Stimulated activated CD4-positive, alpha-beta T cell treated with anti-CD3 and anti-CD28 coated beads, TNF-alpha, amount 100 ng/mL, for 1 hour (primary cell): ENCODE data around the gene HTR6.
"Not testable (repeated sequence)": the region's sequence is repeated elsewhere in the genome, so short reads cannot be mapped to it uniquely, and the experiment has no call there.

ENCODE experiments used
- DNase-seq, 3 donors: peaks; one replicate each; pipeline ENCODE4 v3.0.0-alpha.2; 2020; ENCODE audit warnings: low read depth in 3 of 3, low spot score in 1 of 3

The HTR6 gene

DNA sequence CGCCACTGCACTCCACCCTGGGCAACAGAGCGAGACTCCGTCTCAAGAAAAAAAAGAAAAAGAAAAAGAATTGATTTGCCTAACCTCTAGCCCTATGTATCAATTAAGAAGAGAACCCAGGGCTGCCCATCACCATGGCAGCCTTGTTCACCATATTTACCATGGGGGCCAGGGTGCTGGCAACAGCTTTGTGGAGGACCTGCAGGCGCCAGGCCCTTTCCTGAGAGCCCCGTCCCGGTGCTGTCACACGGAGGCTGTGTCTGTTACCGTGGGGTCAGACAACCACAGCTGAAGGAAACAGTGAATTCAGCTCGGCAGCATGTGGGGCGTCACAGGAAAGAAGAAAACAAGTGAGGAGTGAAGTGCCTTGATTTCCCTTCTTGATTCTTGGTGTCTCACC, 27.1 kb upstream of the HTR6 start:
- no peak for DNase-seq

DNA sequence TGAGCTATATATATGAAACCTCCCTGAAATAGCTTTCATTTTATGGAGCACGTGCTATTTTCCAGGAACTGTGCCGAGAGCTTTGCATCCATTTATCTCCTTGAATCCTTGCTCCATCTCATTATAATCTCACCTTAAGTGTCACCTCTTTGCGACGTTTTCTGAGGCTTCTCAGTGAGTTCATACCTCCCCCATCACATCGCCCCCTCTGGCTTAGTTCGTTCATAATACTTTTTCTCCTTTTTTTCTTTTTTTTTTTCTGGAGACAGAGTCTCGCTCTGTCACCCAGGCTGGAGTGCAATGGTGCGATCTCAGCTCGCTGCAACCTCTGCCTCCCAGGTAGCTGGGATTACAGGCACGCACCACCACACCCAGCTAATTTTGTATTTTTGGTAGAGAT, 25.4 kb upstream of the HTR6 start:
- DNase-seq = not testable (repeated sequence)

DNA sequence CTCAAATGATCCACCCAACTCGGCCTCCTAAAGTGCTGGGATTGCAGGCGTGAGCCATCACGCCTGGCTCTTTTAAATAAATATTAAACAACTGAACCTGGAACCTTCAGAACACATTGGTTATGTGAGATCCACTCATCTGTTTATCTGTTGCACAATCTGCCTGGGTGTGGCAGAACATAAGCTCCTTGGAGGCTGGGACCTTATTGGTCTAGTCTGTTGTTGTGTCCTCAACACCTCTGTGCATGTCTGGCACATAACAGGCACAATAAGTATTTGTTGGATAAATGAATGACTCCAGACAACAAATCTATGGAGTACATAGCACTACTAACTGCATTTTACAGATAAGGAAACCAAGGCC, 24.7 kb upstream of the HTR6 start:
- DNase-seq = no peak

GRCh38 chr1:19640363-19641316, 24.0 kb upstream of the HTR6 start:
- no peak for DNase-seq

GRCh38 chr1:19643121-19643520, 21.6 kb upstream of the HTR6 start:
- DNase-seq = no peak

DNA sequence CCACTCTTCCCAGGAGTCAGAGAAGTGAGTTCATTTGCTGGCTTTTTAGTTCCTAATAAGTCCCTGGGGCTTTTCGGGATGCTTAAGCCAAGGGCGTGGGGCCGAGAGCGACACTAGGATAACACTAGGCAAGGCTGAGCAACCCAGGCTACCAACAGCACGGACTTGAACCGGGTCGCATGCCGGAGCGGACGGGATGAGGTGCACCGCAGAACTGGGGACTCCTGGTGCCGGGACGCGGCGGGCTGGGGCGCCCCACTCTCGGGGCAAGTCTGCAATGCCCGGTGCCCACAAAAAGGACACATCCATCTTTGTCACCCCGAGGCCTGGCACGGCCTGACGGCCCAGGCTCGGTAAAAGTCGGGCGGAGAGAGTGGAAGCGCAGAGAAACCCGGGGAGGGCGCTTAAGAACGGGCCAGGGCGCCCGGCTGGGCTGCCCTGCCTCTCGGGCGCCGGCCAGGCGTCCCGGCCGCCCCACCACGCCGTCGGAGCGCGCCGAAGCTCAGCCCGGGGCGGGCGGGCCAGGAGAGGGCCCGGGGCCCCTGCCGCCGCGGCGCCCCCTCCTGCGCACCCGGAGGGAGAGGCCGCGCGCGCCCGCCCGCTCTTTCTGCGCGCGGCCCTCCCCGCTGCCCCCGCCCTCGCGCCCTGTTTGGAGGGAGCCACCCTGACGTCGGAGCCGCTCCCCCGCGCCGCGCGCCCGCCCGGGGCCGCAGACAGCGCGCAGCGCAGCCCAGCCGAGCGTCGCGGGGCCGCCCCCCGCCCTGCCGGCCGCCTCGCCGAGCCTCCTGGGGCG, 20.9 kb upstream of the HTR6 start, which contains the start of gene NBL1:
Gene NBL1 (plus strand): TSS at position 710 of the 793 bp plus-strand sequence. CDS start 10,720 bp downstream, outside the sequence.
- DNase-seq = peak; percentile 43 to 52 (median 45)

- no peak for DNase-seq
Observed at GRCh38 chr1:19644395-19644680, 20.3 kb upstream of the HTR6 start.

GRCh38 chr1:19644681-19645410, 19.8 kb upstream of the HTR6 start:
- DNase-seq = no peak

DNA sequence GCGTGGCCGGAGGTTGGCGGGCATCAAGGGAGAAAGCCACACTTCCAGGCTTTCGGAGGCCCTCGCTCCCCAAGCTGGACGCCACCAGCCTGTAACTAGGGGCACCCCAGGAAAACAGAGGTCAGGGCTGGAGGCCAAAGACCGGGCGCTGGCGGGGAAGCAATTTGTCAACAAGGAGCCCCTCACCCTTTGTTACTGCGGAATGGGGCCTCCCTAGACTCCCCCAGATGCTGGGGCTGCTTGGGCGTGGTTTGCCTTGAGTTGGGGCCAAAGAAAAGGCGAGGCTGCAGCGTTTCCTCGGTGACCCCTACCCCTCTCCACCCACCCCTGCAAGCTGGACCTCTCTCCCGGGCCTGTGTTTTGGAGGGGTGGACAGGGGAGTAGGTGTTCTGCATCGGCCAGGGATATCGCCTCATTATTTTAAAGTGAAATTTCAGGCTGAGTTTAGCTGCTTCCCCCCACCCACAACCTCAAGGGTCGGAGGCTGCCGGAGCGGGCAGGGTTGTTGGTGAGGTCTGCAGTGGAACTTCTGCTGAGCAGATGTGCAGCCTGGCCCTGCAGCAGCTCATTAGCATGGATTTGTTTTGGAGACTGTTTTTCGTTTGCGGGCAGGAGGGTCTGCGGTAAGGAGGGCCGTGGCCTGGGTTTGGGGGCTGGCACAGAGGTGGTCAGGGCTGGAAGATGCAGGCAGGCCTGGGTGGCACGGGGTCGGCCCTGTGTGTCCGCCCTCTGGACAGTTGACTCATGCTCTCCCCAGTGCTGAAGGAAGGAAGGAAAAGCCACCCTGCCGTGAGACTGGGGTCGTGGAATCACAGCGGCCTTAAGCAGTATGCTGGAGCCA, 19.0 kb upstream of the HTR6 start:
- DNase-seq = no peak

DNA sequence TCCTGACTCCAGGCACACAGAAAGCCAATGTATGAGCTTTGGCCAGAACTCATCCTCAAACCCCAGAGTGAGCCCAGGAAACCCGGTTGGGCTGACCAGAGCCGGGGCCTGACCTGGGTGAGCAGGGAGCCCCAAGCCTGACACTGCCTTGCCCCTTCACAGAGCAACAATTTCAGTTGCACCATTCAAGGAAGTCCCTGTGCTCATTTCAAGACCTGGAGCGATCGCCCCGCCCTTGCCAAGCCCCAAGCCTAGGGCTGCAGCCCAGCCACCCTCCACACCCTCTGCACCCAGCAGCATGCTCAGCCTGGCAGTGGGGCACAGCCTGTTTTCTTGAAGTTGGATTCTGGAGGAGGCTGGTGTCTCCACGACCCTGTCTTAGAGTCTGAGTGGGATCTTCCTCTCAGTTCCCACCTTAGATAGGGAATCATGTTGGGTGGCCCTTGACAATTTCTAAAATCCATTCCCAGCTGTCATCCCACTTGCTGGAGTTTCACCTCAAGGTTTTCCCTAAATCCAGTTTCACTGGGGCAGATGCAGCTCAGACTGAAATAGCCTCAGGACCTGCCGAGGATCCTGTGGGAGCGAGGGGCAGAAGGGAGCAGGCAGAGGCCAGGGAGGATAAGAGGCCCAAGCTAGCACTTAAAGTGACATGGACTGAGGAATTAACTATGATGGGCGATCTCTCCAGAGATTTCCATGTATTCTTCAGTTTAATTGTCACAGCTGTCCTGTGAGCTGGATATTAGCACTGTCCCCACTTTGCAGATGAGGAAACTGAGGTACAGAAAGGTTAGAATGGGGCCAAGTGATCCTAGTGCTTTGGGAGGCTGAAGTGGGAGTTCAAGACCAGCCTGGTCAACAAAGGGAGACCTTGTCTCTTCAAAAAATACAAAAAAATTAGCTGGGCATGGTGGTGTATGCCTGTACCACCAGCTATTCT, 18.0 kb upstream of the HTR6 start:
- no peak for DNase-seq

GRCh38 chr1:19647643-19648042, 17.0 kb upstream of the HTR6 start:
- DNase-seq = no peak

DNA sequence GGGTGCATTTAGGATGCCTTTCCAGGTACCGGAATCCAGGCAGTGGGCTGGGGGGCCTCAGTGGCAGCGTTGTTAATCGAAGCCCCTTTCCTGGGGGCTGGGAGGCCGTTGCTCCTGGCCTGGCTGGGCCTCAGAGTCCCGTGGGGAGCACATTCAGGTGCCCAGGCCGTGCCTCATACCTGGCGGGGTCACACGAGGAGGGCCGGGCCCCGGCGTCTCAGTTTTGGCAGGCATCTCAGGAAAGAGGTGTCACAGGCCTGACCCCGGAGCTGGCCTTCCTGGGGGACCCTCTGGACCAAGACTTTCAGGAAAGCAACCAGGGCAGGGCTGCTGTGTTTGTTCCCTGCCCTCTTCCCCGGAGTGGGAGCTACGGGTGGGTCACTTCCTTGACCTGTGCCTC, 16.4 kb upstream of the HTR6 start:
- DNase-seq = no peak

DNA sequence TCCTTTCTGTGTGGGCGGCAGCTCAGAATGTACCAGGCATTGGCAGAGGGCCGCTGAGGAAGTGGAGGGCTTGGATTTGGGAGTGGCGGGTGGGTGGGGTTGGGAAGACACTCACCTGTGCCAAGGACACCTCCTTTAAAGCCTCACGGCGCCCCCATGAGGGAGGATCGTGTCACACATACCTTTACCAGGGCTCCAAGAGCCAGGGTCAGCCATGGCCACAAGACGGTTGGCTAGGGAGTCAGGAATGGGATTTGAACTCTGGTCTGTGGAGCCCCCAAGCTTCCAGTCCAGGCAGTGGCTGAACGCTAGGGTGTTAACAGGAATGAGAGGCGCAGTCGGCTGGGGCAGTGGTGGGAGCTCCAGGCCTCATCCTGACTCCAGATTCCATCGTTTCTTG, 16.0 kb upstream of the HTR6 start:
- DNase-seq = no peak

GRCh38 chr1:19650416-19651140, 14.1 kb upstream of the HTR6 start:
- no peak for DNase-seq

- no peak for DNase-seq
Observed at GRCh38 chr1:19651141-19651737, 13.4 kb upstream of the HTR6 start.

DNA sequence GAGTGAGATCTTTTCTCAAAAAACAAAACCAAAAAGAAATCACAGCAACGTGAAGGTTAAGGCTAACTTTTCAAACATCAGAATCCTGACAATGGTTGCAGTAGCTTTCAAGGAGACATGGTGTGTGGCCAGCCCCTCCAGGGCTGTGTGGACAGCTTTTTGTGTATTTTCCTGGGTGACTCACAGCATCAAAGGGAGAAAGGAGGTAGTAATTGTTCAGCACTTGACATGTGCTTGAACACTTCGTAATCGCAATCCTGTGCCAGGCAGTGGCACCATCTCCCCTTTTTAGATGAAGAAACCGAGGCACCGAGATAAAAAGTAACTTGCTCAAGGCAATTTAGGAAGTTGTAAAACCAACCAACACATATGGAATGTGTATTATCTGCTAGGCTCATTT, 10.3 kb upstream of the HTR6 start:
- no peak for DNase-seq

DNA sequence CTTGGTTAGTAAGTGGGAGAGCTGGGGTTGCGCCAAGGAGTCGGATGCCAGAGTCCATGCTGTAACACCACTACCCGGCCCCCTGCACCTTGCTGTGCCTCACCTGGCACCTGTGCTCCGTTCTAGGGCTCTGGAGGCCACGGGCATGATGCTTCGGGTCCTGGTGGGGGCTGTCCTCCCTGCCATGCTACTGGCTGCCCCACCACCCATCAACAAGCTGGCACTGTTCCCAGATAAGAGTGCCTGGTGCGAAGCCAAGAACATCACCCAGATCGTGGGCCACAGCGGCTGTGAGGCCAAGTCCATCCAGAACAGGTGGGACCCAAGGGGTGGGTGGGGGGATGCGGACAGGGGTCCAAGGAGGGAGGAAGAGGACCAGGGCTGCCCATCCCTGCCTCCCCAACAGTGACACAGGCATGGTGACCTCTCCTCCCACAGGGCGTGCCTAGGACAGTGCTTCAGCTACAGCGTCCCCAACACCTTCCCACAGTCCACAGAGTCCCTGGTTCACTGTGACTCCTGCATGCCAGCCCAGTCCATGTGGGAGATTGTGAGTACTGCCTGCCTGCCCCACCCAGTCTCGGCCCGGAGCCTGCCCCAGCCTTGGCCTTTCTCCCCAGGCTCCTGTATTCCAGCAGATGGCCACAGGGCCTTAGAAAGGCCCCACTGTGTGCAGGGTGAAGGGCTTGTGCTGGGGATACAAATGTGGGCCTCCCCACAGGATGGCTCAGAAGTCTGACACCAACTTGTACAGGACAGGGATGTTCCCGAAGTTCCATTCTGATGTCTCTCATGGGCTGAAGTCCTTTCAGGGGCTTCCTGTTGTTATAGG, 9.6 kb upstream of the HTR6 start:
- DNase-seq = no peak

DNA sequence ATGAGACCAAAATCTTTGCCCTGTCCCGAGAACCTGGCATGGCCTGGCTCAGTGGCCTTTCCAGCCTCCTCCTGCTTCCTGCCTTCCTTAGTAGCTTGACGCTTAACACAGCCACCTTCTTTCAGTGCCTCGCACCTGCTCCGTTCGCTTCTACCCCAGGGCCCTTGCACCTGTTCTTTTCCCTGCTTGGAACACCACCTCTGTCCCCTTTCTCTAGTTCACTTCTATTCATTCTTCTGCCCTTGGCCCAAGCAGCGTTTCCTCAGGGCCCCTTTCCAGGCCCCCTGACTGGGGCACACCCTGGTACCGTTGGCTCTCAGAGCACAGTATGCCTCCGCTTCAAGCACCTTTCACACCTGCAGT, 9.0 kb upstream of the HTR6 start:
- no peak for DNase-seq
